NCI-H748 treated with DMSO at 0.1 percent for 48 hours (cell line): Measurements from ENCODE around the gene RSU1.
A peak's percentile ranks its signal among the peaks of the same experiment; 100 is the strongest.

Experiments
- DNase-seq: peaks from one replicate; lab custom pipeline; 2025; lab: John Stamatoyannopoulos, UW

RSU1 gene

DNA sequence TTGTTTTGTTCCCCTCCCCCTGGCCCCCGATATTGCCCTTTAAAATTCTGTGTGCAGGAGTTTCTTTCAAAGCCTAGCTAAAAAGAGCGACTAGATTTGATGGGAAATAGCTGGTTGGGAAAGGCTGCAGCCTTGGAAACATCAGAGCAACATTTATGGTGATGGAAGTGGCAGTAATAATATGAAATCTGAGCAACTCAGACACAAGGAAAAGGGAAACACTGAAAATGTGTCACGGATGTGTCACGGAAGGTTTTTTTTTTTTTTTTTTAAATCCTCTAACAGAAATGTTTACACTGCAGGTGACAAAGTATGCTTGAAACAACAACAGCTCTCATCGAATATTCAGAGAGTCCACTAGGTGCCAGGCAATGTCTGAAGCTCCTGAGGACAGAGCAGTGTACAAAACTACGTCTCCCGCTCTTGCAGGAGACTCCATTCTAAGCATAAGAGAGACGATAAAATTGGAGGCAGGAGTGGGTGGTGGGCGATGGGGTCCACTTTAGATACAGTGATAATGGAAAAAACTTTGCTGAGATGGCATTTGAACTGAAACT is 143.0 kb downstream of the RSU1 start:
- DNase-seq = peak; percentile 61

DNA sequence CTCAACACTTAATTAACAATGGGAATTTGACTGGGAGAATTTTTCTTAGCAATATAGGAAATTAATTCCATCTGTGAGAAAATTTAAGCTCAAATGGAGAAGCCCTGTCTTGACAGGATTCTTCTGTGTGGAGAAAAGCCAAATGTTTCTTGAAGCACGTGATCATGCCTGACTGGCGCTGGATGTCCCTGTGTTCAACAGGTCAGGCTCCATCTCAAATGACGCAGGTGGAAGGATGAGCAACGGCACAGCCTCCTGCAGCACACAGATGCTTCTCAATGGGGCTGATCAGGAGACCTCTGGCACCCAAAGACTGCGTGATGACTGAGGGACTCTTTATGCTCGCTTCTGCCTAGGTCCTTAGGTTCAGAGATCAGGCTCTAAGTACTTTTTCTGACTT is 143.8 kb downstream of the RSU1 start:
- no peak for DNase-seq

DNA sequence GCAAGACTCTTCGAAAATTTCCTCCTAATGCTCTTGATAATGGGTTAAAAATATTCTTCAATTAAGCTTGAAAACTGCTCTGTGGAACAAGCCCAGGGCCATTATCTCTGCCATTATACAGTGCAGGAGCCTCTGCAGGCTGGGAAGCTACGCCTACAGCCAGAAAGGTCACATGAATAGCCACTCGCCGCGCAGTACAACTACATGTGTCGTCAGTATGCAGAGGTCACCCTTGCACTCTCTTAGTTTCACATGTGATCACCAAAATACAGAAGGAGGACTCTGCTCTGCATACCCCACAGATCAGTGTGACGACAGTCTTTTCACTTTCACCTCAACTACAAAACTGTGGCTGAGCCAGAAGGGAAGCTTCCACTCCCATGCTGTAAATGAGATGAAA is 153.8 kb downstream of the RSU1 start:
- DNase-seq = no peak

DNA sequence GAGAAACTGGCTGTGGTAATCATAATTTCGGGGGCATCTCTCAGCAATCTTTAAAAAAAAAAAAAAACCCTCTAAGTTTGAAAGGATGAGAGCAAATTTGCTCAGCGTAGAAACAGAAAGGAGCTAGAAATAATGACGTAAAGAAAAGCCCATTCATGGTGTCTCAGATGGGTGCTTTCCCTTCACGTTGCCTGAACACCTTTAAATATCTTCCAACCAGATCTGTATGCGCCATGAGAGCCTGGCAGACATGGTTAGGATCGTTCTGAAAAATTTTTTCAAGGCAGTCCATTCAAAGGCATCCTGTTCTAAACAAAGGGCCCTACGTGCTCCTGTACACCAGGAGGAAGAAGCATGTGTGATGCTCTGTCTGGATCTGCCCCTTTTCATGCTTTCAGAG is 154.3 kb downstream of the RSU1 start:
- DNase-seq = no peak

DNA sequence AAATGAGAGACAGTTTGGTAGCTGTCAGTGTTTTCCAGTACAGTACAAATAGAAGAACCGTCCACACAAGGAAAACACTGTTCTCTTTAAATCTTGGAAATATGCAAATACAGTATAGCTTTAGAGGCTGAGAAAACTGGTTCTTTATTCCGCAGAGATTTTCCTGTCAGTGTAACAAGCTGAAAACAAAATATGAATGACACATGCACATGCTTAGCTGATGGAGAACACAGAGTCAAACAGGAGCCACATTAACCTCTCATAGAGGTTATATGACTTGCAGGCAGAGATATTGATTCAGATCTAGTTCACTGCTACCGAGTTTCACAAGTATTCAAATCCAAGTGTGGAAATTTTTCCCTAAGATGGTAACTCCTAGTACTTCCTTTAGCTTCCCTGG is 160.3 kb downstream of the RSU1 start:
- DNase-seq = no peak

DNA sequence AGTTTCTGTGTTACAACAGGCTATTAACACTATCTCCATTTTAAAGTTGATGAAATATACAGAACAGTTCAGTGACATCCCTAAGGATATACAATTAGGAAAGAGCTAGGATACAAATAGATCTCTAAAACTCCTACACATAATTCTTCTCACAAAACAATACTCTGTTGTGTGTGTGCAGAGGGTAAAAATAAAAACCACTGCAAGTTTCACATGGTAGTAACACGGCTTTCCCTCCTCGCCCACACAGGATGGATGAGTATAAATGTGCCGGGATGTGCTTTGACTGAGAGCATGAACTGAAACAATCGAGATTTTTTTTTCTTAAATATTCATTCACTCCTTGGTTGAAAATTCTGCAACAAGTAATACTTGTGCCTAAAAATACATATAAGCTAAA is 164.0 kb downstream of the RSU1 start:
- no peak for DNase-seq

DNA sequence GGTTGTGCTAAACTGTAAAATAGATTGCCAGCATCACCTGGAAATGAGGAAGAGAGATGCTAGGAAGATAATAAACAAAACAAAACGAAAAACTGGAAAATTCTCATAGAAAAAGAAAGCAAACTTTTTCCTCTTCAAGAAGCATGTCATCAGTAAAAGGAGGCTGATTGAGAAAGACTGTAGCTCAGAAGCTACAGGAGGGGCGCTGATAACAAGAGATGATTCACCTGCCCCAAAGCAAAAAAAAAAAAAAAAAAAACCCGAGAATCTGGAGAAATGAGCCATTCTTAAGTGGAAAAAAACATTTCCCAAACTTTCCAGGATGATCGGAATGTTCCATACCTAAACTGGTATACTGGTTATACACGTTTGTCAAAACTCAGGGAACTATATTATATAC is 165.1 kb downstream of the RSU1 start:
- DNase-seq = no peak

DNA sequence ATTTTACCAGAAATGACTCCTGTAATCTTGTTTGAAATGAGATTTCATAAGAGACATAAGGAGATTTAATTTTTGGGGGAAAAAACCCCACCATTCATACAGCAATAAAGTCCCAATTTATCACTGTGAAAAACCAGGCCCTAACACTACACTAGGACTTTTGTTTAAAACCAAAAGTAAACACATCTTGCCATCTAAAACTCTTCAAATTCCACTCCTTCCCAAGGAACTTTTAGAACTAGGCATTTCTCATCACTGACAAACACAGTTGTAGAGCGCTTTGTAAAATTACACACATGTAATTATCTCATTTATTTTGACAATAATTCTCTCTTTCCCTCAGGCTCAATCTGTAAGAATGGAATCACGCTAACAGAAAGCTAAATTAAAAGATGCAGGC is 167.5 kb downstream of the RSU1 start:
- no peak for DNase-seq

DNA sequence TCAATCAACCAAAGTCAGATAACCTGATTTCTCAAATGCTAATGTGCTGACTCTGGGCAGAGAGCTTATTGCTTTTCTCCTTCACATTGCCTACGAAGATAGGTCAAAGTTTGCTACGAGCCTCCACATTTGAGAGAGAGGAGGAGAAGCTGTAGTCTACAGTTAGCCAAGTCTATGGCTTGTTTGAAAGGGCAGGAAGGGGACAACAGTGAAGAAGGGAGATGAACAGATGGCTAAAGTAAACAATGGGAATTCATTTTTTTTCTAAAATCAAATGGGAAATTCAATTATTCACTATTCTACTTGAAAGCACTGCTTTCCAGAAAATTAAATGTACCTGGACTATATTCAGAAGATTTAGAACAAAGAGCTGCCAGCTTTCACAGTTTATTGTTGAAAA is 168.9 kb downstream of the RSU1 start:
- no peak for DNase-seq

DNA sequence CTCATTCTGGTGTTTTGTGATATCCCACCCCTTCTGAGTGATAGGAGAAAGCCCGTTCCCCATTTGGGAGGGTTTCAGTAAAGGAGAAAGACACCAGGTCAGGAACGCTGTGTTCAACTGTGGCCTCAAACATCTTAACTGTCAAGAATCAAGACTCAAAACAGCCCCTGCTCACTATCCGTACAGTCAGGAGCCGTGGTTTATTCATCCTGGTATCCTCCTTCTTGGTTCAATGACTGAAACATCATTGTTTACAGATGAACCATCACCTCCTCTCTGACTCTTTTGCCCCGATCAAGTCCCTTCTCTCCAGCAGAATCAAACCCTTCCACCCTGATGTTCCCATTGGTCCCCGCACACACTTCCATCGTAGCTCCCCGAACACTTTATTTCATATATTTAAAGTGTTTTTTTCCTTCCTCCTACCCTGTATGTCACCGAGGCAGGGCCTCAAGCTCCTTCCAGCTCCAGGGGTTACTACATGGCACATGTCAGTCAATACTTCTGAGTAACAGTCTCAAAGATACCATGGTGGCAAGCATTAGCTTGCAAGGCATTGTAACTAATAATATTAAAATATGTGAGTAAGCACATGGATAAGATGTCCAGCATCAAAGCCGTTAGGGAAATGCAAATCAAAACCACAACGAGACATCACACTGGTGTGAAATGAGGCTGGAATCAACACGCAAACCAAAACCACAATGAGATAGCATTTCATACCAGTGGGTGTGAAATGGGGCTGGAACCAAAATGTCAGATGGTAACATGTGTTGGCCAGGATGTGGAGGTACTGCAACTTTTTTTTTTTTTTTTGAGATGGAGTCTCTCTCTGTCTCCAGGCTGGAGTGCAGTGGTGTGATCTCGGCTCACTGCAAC is 170.8 kb downstream of the RSU1 start:
- no peak for DNase-seq

DNA sequence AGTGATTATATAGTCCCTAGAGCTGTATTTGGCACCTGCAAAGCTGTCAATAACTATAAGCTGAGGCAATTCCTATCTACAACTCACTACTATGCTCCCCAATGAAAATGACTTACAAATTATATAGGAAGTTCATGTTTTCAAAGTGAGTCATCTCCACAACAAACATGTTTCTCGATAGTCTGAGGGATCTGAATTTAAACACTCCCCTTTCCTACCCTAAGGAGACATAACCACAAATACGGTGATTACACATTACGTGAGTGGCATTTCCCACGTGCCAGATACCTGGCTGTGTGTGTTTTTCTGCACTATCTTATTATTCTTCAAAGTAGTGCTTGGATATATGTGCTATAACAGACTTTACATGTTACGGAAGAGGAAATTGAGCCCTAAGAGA is 173.1 kb downstream of the RSU1 start:
- DNase-seq = no peak

DNA sequence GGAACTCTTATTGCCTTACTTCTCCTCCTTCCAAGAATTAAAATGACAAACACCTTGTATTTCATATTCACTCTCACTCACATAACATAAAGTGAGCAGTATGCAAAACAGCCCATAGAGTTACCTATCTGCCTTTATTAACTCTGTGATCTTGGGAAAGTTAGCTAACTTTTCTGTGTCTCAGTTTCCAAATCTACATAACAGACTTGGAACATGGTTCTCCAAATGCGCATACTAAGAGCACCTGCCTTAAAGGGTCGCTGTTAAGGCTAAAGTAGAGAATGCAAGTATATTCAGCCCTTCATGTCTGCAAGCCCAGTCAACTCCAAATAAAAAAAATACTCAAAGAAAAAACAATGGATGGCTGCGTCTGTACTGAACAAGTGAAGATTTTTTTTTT is 173.7 kb downstream of the RSU1 start:
- no peak for DNase-seq

DNA sequence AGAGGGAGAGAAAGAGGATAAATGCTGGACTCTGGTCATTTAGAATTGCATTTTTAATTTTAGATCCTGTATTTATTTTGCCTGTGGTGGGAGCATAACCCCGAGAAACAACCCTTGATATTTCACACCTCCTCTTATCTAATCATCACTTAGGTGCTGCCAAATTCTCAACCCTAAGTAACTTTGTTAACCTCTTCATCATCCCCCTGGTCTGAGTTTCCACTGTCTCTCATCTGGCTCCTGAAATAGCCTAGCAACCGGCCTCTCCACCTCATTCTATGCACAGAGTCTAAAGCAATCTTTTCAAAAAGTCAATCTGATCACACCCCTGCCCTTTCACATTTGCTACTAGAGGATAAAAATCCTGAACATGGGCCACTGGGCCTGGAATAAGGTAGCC is 177.1 kb downstream of the RSU1 start:
- no peak for DNase-seq

DNA sequence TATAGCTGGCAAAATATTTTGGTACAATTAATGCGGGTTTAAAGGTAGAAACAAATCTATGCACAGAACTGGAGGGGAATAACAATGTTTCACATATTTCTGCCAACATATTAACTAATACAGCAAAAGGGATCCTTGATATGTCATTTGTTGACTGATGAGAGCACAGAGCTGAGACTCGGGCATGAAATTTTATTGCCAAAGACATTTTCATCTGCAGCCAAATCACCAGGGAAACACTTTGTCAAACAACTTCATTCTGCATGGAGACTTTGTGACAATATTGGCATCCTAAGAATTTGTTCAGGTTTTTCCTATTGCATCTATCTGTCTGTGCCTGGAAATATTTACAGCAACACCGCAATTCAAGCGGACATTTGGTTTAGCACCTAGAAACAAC is 177.8 kb downstream of the RSU1 start:
- DNase-seq = no peak

DNA sequence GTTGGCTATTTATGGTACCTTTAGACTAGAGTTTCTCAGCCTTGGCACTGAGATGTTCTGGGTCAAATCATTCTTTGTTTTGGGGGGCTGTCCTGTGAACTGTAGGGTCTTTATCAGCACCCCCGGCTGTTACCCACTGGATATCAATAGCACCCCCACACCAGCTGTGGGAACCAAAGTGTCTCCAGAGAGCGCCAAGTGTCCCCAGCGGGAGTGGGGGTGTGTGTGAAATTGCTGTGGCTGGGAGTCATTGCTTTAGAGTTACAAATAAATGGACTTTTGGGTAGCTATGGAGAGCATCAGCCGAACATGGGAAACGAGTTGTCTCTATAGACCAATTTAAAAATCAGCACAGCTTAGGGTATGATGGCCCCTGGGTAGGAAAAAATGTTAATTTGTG is 184.2 kb downstream of the RSU1 start:
- DNase-seq = no peak

DNA sequence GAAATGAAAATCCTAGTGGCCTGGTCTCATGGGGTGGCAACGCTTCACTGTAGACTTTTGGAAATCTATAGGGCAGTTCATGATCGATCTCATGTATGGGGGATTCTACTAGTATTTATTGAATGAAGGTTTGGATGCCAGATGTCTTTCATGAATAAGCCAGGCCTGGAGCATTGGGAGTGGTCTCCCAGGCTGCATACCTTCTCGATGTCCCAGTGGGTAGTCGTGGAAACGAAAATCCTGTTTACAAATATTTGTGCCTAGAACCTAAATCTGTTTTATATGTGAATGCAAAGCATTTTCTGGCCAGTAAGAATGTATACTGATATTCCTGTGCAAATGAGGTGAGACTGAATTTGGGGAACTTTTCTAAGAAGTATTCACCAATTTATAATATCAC is 190.5 kb downstream of the RSU1 start:
- DNase-seq = no peak

DNA sequence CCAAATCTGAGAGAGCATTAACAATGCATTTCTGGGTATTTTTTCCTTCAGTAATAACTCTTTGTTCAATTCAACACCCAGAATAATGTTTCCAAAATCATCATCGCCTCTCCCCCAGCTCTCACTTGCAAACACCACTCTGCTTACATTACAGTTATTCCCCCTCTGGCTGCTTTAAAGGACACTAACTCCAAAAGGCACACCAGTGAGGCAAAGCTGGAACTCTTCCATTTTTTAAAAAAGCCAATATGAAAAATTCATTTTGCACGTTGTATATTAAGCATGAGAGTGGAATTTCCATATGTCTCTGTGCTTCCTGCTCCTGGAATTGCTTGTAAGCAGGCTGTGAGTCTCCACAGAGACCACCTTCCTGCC is 204.3 kb downstream of the RSU1 start:
- no peak for DNase-seq

DNA sequence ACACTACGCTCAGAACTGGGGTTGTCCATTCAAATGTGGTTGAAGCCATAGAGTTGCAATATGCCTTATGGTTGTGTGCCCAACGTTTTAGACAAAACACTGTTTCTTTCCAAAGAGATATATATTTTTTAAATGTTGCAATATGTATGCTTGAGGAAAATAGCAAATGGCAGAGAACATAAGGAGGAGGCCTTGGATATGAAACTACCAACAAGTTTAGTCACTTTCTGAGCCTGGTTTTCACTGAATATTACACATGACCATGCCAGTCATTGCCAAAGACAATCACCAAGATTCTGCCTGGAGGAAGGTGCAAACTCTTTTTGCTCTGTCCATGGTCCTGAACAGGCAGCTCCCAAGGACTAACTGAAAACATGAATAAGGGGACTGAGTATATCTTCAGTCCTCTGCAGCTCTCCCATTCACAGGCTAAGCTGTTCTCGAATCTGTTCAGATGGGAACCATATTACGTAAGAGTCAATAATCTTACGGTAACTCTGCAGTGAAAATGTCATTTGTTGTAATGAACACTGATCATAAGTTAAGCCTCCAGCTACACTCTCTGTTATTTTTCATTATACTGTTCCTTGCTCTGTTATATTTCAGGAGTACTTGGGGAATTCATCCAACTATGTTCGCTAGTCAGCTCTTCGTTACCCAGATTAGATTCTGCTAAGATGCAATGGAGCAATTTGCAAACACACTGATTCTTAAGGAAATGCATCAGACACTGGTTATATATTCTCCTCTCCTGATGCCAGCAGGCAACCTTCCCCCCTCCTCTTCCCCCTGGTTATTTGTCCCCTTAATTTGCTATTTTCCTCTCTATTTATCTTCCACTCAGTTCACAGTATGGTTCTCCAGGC is 204.9 kb downstream of the RSU1 start:
- DNase-seq = no peak

DNA sequence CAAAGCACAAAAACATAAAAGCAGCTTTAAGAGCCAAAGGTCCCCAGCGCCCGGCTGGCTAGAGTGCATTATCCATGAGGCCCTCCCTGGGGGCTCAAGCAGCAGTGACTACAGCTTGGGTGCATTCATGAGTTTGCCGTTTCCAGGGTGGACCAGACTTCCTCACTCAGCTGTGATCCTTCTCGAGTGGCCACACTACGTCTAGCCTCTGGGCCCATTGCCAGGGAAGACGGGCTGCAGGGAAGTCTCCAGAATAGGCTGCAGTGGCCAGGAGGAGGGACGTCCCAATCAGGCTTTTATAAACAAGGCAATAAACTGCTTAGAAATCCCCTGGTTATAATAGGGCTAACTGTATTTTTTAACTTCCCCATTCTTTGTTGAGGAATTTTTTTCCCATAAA is 206.2 kb downstream of the RSU1 start:
- DNase-seq = no peak

DNA sequence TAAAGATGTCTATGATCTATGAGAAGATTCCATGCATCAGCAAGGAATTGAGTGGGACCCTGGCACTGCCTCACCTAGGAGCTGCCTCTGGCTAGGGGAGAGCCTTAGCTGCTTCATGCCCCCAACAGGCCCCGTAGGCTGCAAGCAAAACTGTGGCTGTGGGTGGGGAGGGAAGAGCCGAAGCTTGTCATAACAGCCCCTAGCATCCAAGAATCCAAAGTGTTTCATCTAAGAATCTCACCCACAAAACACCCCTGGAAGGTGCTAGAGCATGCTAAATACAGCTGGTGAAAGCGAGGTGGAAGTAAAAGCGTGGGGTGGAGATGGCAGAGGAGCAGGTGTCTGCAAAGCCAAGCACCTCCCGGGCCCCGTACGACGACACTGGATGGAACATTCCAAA is 208.0 kb downstream of the RSU1 start:
- no peak for DNase-seq

DNA sequence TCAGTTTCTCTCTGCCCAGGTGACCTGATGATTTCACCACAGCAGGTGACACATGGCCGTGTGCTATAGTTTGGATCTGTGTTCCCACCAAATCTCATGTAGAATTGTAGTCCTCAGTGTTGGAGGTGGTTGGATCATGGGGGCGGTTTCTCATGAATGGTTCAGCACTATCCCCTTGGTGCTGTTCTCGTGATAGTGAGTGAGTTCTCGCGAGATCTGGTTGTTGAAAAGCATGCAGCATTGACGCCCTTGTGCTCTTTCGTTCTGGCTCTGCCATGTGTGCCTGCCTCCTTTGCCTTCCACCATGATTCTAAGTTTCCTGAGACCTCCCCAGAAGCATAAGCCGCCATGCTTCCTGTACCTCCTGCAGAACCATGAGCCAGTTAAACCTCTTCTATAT is 210.3 kb downstream of the RSU1 start:
- DNase-seq = no peak

DNA sequence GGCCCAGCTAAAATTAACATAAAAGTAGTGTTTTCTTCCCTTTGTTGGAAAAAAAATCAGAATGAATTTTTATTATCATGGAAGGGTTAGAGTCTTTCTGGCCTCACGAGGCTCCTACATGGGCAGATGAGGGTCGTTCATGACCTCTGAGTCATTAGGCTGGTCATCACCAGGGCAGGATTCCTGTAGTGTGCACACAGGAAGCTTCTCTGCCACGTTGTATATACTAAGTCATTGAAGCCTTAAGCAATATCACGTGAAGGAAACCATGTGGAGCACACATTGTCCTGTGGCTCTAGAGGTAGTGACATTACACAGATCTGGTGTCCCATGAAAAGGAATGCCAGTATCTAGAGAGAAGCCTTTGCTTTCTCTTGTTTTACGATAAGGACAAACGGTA is 210.8 kb downstream of the RSU1 start:
- DNase-seq = no peak

DNA sequence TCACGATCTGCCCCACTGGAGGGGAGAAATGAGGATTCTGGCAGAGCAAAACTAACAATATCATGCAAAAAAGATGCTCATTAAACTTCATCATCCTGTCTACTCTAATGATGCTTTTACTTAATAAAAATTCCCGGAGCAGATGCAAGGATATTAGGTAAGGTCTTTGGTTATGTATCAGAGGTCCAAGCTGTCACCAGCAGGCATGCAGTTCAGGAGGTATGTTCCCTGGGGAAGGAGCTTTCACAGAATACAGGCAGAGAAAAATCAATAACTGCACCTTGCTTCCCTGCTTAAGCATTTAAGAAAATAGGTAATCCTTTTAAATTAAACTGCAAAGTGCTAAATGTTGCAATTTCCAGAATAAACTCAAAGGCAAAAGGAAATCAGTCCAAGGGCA is 213.9 kb downstream of the RSU1 start:
- DNase-seq = no peak
